DOHH2 (cell line): ENCODE measurements around the gene FSD1.

Experiments
- H3F3A ChIP-seq: fragments of 200-600 bp; sonication (generic), shearing (Covaris generic); 2 replicates; pipeline ENCODE4 v1.6.0; 2016; ENCODE audit warnings: antibody characterized with exemption, mild to moderate bottlenecking; ENCODE audit not compliant: control insufficient read depth, insufficient read depth
- H3K27ac ChIP-seq: fragments of 200-600 bp; sonication (generic); 2 replicates; pipeline ENCODE4 v1.5.1; 2014; ENCODE audit warnings: low read depth, mild to moderate bottlenecking, low read length, moderate library complexity
- H3K27me3 ChIP-seq: fragments of 200-600 bp; sonication (generic); 2 replicates; pipeline ENCODE4 v1.6.1; 2014; ENCODE audit warnings: mild to moderate bottlenecking, low read length, mixed read lengths; ENCODE audit not compliant: control insufficient read depth
- H3K36me3 ChIP-seq: fragments of 200-600 bp; sonication (generic); 2 replicates; pipeline ENCODE4 v1.6.1; 2014; ENCODE audit warnings: mild to moderate bottlenecking, low read length, moderate library complexity, mixed read lengths; ENCODE audit not compliant: control insufficient read depth
- H3K4me1 ChIP-seq: fragments of 200-600 bp; sonication (generic); 2 replicates; pipeline ENCODE4 v1.6.1; 2014; ENCODE audit warnings: mild to moderate bottlenecking, low read length, mixed read lengths; ENCODE audit not compliant: control insufficient read depth
- H3K4me2 ChIP-seq: fragments of 200-600 bp; sonication (generic); 2 replicates; pipeline ENCODE4 v1.6.0; 2014; ENCODE audit warnings: mild to moderate bottlenecking, low read length, moderate library complexity
- H3K4me3 ChIP-seq: fragments of 200-600 bp; sonication (generic); 2 replicates; pipeline ENCODE4 v1.5.1; 2014; ENCODE audit warnings: mild to moderate bottlenecking, low read length, mixed read lengths
- H3K79me2 ChIP-seq: fragments of 200-600 bp; sonication (generic); 2 replicates; pipeline ENCODE4 v1.6.1; 2014; ENCODE audit warnings: mild to moderate bottlenecking, low read length, mixed read lengths; ENCODE audit not compliant: control insufficient read depth
- H3K9me2 ChIP-seq: fragments of 200-600 bp; sonication (generic); replicated peaks from 2 replicates; pipeline ENCODE4 v1.6.1; 2014; ENCODE audit warnings: mild to moderate bottlenecking, low read length, mixed read lengths; ENCODE audit not compliant: control insufficient read depth
- H3K9me3 ChIP-seq: fragments of 200-600 bp; sonication (generic); 2 replicates; pipeline ENCODE4 v1.6.1; 2014; ENCODE audit warnings: antibody characterized with exemption, low read length, mixed read lengths; ENCODE audit not compliant: control insufficient read depth, insufficient read depth
- H4K20me1 ChIP-seq: fragments of 200-600 bp; sonication (generic); 2 replicates; pipeline ENCODE4 v1.6.0; 2014; ENCODE audit warnings: low read depth, mild to moderate bottlenecking, antibody characterized with exemption, low read length, moderate library complexity; ENCODE audit not compliant: control insufficient read depth, insufficient read depth
- CTCF ChIP-seq: fragments of 200-600 bp; sonication (generic); IDR thresholded peaks from one replicate; pipeline ENCODE4 v1.5.1; 2014; ENCODE audit warnings: antibody characterized with exemption, mild to moderate bottlenecking, low read depth, low read length; ENCODE audit not compliant: poor library complexity, severe bottlenecking
- EZH2phosphoT487 ChIP-seq: fragments of 200-600 bp; sonication (generic); IDR thresholded peaks from 2 replicates; pipeline ENCODE4 v1.6.1; 2017; ENCODE audit warnings: borderline replicate concordance, mild to moderate bottlenecking, antibody characterized with exemption, low read length, moderate library complexity, mixed read lengths

FSD1 gene

GRCh38 chr19:4278010-4278409 is 26.4 kb upstream of the FSD1 start:
- Histone ChIP-seq H3K27ac (no peak overlapping the region), H3K27me3 (peaks cover 4% of the 10 kb centered on the region; the same call in 1 of the 2 replicates), H3K9me2 (no peaks in the 10 kb centered on the region), H4K20me1 (no peaks in the 10 kb centered on the region), H3K4me1 (no peaks in the 10 kb centered on the region), H3K4me2 (no peak overlapping the region), H3K79me2 (no peaks in the 10 kb centered on the region), H3K4me3 (no peak overlapping the region), H3K36me3 (no peaks in the 10 kb centered on the region), H3F3A (no peaks in the 10 kb centered on the region), H3K9me3 (no peaks in the 10 kb centered on the region)
- TF ChIP-seq CTCF = no peak
- no peak for TF ChIP-seq EZH2phosphoT487

GRCh38 chr19:4278419-4279266 is 25.8 kb upstream of the FSD1 start, which contains the start of gene SHD:
SHD (plus strand) TSS chr19:4279266; CDS start chr19:4280064, 798 bp downstream.
- Histone ChIP-seq H3K9me2 (no peaks in the 10 kb centered on the region), H3K9me3 (no peaks in the 10 kb centered on the region), H3K4me3 (no peak within 1 kb of the TSS), H3K79me2 (no peaks in the 10 kb centered on the region), H3K4me1 (no peaks in the 10 kb centered on the region), H3K36me3 (no peaks in the 10 kb centered on the region), H3K27me3 (peaks cover 4% of the 10 kb centered on the region; the same call in 1 of the 2 replicates), H3F3A (no peaks in the 10 kb centered on the region), H3K27ac (no peak within 1 kb of the TSS), H4K20me1 (no peaks in the 10 kb centered on the region), H3K4me2 (no peak within 1 kb of the TSS)
- no peak for TF ChIP-seq CTCF

GRCh38 chr19:4279267-4279529 is 25.2 kb upstream of the FSD1 start:
- Histone ChIP-seq H3K27ac (no peak overlapping the region), H3K36me3 (no peaks in the 10 kb centered on the region), H3K27me3 (peaks cover 4% of the 10 kb centered on the region; the same call in 1 of the 2 replicates), H3K4me3 (no peak overlapping the region), H3F3A (no peaks in the 10 kb centered on the region), H3K9me2 (no peaks in the 10 kb centered on the region), H3K79me2 (no peaks in the 10 kb centered on the region), H3K9me3 (no peaks in the 10 kb centered on the region), H3K4me1 (no peaks in the 10 kb centered on the region), H4K20me1 (no peaks in the 10 kb centered on the region), H3K4me2 (no peak overlapping the region)
- TF ChIP-seq CTCF = no peak
- no peak for TF ChIP-seq EZH2phosphoT487
